GM23248 (cell line): Measurements from ENCODE around the gene SEC31A. TPM values are rescaled to one million over a fixed set of nuclear protein-coding genes. Genes with fewer than 3 reads are reported as not detected.

Experiments used
- DNase-seq: peaks from one replicate; pipeline ENCODE4 v3.0.0-alpha.2; 2015
- H2AFZ ChIP-seq: fragments of 200-600 bp; sonication (generic); 2 replicates; pipeline ENCODE4 v1.6.1; 2016; ENCODE audit warnings: antibody characterized with exemption
- H3F3A ChIP-seq: fragments of 200-600 bp; sonication (generic); 2 replicates; pipeline ENCODE4 v1.6.1; 2016; ENCODE audit warnings: mild to moderate bottlenecking, antibody characterized with exemption, mixed run types; ENCODE audit not compliant: insufficient read depth
- H3K27ac ChIP-seq: fragments of 200-600 bp; sonication (generic); 2 replicates; pipeline ENCODE4 v1.5.1; 2016; ENCODE audit warnings: mild to moderate bottlenecking
- H3K27me3 ChIP-seq: fragments of 200-600 bp; sonication (generic); replicated peaks from 2 replicates; pipeline ENCODE4 v1.6.1; 2016; ENCODE audit warnings: mild to moderate bottlenecking; ENCODE audit not compliant: insufficient read depth
- H3K36me3 ChIP-seq: fragments of 200-600 bp; sonication (generic); 2 replicates; pipeline ENCODE4 v1.6.1; 2016; ENCODE audit warnings: low read depth, mild to moderate bottlenecking
- H3K4me1 ChIP-seq: fragments of 200-600 bp; sonication (generic); 2 replicates; pipeline ENCODE4 v1.6.1; 2016; ENCODE audit warnings: mild to moderate bottlenecking; ENCODE audit not compliant: insufficient read depth
- H3K4me2 ChIP-seq: fragments of 200-600 bp; sonication (generic); one replicate; pipeline ENCODE4 v1.6.1; 2016; ENCODE audit warnings: mild to moderate bottlenecking; ENCODE audit not compliant: unreplicated experiment
- H3K4me3 ChIP-seq: fragments of 200-600 bp; sonication (generic); 2 replicates; pipeline ENCODE4 v1.5.1; 2016; ENCODE audit warnings: mild to moderate bottlenecking
- H3K79me2 ChIP-seq: fragments of 200-600 bp; sonication (generic); 2 replicates; pipeline ENCODE4 v1.6.1; 2016; ENCODE audit warnings: mild to moderate bottlenecking; ENCODE audit not compliant: insufficient read depth
- H3K9ac ChIP-seq: fragments of 200-600 bp; sonication (generic); 2 replicates; pipeline ENCODE4 v1.6.1; 2016; ENCODE audit warnings: mild to moderate bottlenecking
- H3K9me2 ChIP-seq: fragments of 200-600 bp; sonication (generic); 2 replicates; pipeline ENCODE4 v1.6.1; 2016; ENCODE audit warnings: mixed run types, mild to moderate bottlenecking, moderate library complexity; ENCODE audit not compliant: insufficient read depth
- H3K9me3 ChIP-seq: fragments of 200-600 bp; sonication (generic); one replicate; pipeline ENCODE4 v1.6.1; 2017; ENCODE audit warnings: low read depth
- H4K20me1 ChIP-seq: fragments of 200-600 bp; sonication (generic); 2 replicates; pipeline ENCODE4 v1.6.0; 2016; ENCODE audit not compliant: insufficient read depth
- EZH2 ChIP-seq: fragments of 200-600 bp; sonication (generic); IDR thresholded peaks from 2 replicates; pipeline ENCODE4 v1.6.1; 2018; ENCODE audit warnings: antibody characterized with exemption, mild to moderate bottlenecking; ENCODE audit not compliant: insufficient read depth, poor library complexity, severe bottlenecking
- EZH2phosphoT487 ChIP-seq: fragments of 200-600 bp; sonication (generic); IDR thresholded peaks from 2 replicates; pipeline ENCODE4 v1.6.1; 2018; ENCODE audit warnings: antibody characterized with exemption, moderate library complexity, mild to moderate bottlenecking, low read depth; ENCODE audit not compliant: insufficient read depth
- WGBS, 2 experiments: methylation state at CpG; one replicate each; pipeline ENCODE4 v1.1.6; 2015 to 2017; ENCODE audit warnings: low lambda C conversion rate in 2 of 2, low coverage in 1 of 2; ENCODE audit errors: missing lambda C conversion rate in 2 of 2; 5-methylcytosine and 5-hydroxymethylcytosine counted together
- in situ Hi-C: fragments of 300-500 bp; cut with MboI; formaldehyde crosslinking; loops from 2 replicates; pipeline ENCODE4 v1.15.0; 2020
- polyA plus RNA-seq: library from polyadenylated mRNA; unstranded; fragments of >200 nt; fragmentation: Nextera tagmentation; extraction: Ambion mirVana; gene quantifications from 2 replicates; pipeline ENCODE4 v1.2.1, GENCODE V29; 2016
- total RNA-seq: library from RNA; depleted of rRNA; stranded (reverse); fragments of >200 nt; shearing (Covaris generic); gene quantifications from 2 replicates; pipeline ENCODE4 v1.2.3, GENCODE V29; 2014

Gene SEC31A
- total and polyA plus RNA-seq, 2 experiments from 2014 or later: 308 to 315 TPM

- H3K4me3 ChIP-seq: peak overlapping the region; percentile 96
- TF ChIP-seq EZH2: no peak
- no peak for TF ChIP-seq EZH2phosphoT487
- no peak for DNase-seq
- H3K9ac ChIP-seq: peak overlapping the region; percentile 99
- peaks cover 56% of the 10 kb centered on the region for H3K79me2 ChIP-seq
- peaks cover 27% of the 10 kb centered on the region for H3K4me1 ChIP-seq
- no peaks in the 10 kb centered on the region for H3K27me3 ChIP-seq
- H3F3A ChIP-seq: peaks cover 52% of the 10 kb centered on the region
- peak overlapping the region; percentile 80 for H2AFZ ChIP-seq
- H3K27ac ChIP-seq: peak overlapping the region; percentile 100
- H3K36me3 ChIP-seq: peaks cover 14% of the 10 kb centered on the region; the same call in 1 of the 2 replicates
- peak overlapping the region; percentile 95 for H3K4me2 ChIP-seq
- in situ Hi-C loops: no loop called here
- no peaks in the 10 kb centered on the region for H4K20me1 ChIP-seq
- no peaks in the 10 kb centered on the region for H3K9me2 ChIP-seq
- WGBS, 2 experiments: 1 to 3% methylated on average over 8 of the region's 8 CpGs
- H3K9me3 ChIP-seq: no peaks in the 10 kb centered on the region
Observed at GRCh38 chr4:82901183-82901718, 10.3 kb upstream of the SEC31A start.

GRCh38 chr4:82900411-82901182 lies 9.6 kb upstream of the SEC31A start, which contains the start of gene THAP9:
TSS of gene THAP9 (plus strand) at chr4:82900735. CDS start at chr4:82900803, 68 bp downstream.
- TF ChIP-seq EZH2phosphoT487 (no peak), EZH2 (no peak)
- Histone ChIP-seq H3K4me2 (peak within 1 kb of the TSS; percentile 95), H3K79me2 (peaks cover 63% of the 10 kb centered on the region), H3K9me3 (no peaks in the 10 kb centered on the region), H2AFZ (peak within 1 kb of the TSS; percentile 80), H3K36me3 (peaks cover 14% of the 10 kb centered on the region; the same call in 1 of the 2 replicates), H3K9me2 (no peaks in the 10 kb centered on the region), H3K27ac (peak within 1 kb of the TSS; percentile 100), H3K4me1 (peaks cover 26% of the 10 kb centered on the region), H3F3A (peaks cover 48% of the 10 kb centered on the region), H4K20me1 (no peaks in the 10 kb centered on the region), H3K27me3 (no peaks in the 10 kb centered on the region), H3K9ac (peak within 1 kb of the TSS; percentile 99), H3K4me3 (peak within 1 kb of the TSS; percentile 96)
- in situ Hi-C loops: no loop called here
- DNase-seq: peak; percentile 100
- WGBS, 2 experiments: 0 to 1% methylated on average over 62 to 64 of the region's 67 CpGs

GRCh38 chr4:82900066-82900410 lies 9.1 kb upstream of the SEC31A start:
- H3K9me2 ChIP-seq: no peaks in the 10 kb centered on the region
- peak overlapping the region; percentile 99 for H3K9ac ChIP-seq
- peak overlapping the region; percentile 96 for H3K4me3 ChIP-seq
- H4K20me1 ChIP-seq: no peaks in the 10 kb centered on the region
- peaks cover 68% of the 10 kb centered on the region for H3K79me2 ChIP-seq
- peak; percentile 60 for DNase-seq
- no peaks in the 10 kb centered on the region for H3K9me3 ChIP-seq
- WGBS, 2 experiments: 0 to 1% methylated on average over 14 of the region's 14 CpGs
- peaks cover 45% of the 10 kb centered on the region for H3F3A ChIP-seq
- H3K4me1 ChIP-seq: peaks cover 21% of the 10 kb centered on the region
- peak overlapping the region; percentile 100 for H3K27ac ChIP-seq
- in situ Hi-C loops: no loop called here
- H3K27me3 ChIP-seq: no peaks in the 10 kb centered on the region
- peak overlapping the region; percentile 93 for H3K4me2 ChIP-seq
- H2AFZ ChIP-seq: peak overlapping the region; percentile 72
- TF ChIP-seq EZH2phosphoT487 (no peak), EZH2 (no peak)
- peaks cover 14% of the 10 kb centered on the region; the same call in 1 of the 2 replicates for H3K36me3 ChIP-seq

- 0 to 2% methylated on average over 4 of the region's 4 CpGs for WGBS, 2 experiments
- H3K9me2 ChIP-seq: no peaks in the 10 kb centered on the region
- H3K27me3 ChIP-seq: no peaks in the 10 kb centered on the region
- H3F3A ChIP-seq: peaks cover 45% of the 10 kb centered on the region
- H3K79me2 ChIP-seq: peaks cover 74% of the 10 kb centered on the region
- H3K36me3 ChIP-seq: peaks cover 18% of the 10 kb centered on the region; the same call in 1 of the 2 replicates
- H3K4me1 ChIP-seq: peaks cover 20% of the 10 kb centered on the region
- H4K20me1 ChIP-seq: no peaks in the 10 kb centered on the region
- no peaks in the 10 kb centered on the region for H3K9me3 ChIP-seq
- H3K4me2 ChIP-seq: peak overlapping the region; percentile 93
- H3K4me3 ChIP-seq: peak overlapping the region; percentile 96
- H2AFZ ChIP-seq: peak overlapping the region; percentile 72
- in situ Hi-C loops: no loop called here
- DNase-seq: peak; percentile 43
- TF ChIP-seq EZH2: no peak
- TF ChIP-seq EZH2phosphoT487: no peak
- peak overlapping the region; percentile 99 for H3K9ac ChIP-seq
- peak overlapping the region; percentile 100 for H3K27ac ChIP-seq
Observed at GRCh38 chr4:82899374-82900065, 8.6 kb upstream of the SEC31A start.
